Activated B cell treated with CpG ODN at 0.5 μM for 24 hours (primary cell): ENCODE measurements around the gene PAX3. TPM values are rescaled to one million over a fixed set of nuclear protein-coding genes. Genes with fewer than 3 reads are reported as not detected.

Experiments
- ATAC-seq: fragments of 200-7000 bp; cut with Tn5 transposase; one replicate; pipeline ENCODE4 v1.10.0; 2021; ENCODE audit warnings: low read depth, mild to moderate bottlenecking, moderate library complexity
- CTCF ChIA-PET: fragments of 350-600 bp; sonication (Branson Sonifier 250); formaldehyde crosslinking; loops from one replicate; lab custom pipeline; 2021; ENCODE audit warnings: antibody characterized with exemption; lab: Charles Lee
- POLR2A ChIA-PET: fragments of 350-600 bp; sonication (Branson Sonifier 250); formaldehyde crosslinking; loops from one replicate; lab custom pipeline; 2021; ENCODE audit warnings: antibody characterized with exemption; lab: Charles Lee
- DNase-seq: peaks from one replicate; pipeline ENCODE4 v3.0.0; 2022
- H3K27ac Mint-ChIP-seq: one replicate; pipeline ENCODE4 v1.8.0; 2020; ENCODE audit warnings: mixed read lengths
- H3K27me3 Mint-ChIP-seq: one replicate; pipeline ENCODE4 v1.8.0; 2021; ENCODE audit warnings: mixed read lengths
- H3K36me3 Mint-ChIP-seq: one replicate; pipeline ENCODE4 v1.8.0; 2021; ENCODE audit warnings: low read depth, mixed read lengths
- H3K4me1 Mint-ChIP-seq: one replicate; pipeline ENCODE4 v1.8.0; 2021; ENCODE audit warnings: mixed read lengths
- H3K4me3 Mint-ChIP-seq: one replicate; pipeline ENCODE4 v1.8.0; 2020; ENCODE audit warnings: mild to moderate bottlenecking, mixed read lengths
- H3K9me3 Mint-ChIP-seq: one replicate; pipeline ENCODE4 v1.8.0; 2020; ENCODE audit warnings: mixed read lengths
- intact Hi-C: fragments of 100-400 bp; cut with micrococcal nuclease; formaldehyde crosslinking; loops from one replicate; pipeline ENCODE4 v1.15.1; 2024
- total RNA-seq: library from RNA; stranded (reverse); gene quantifications from 2 replicates; pipeline ENCODE4 v1.2.3, GENCODE V29; 2022
- TF ChIP-seq, protein P1 (sequence below): fragments of 200-600 bp; IDR thresholded peaks from one replicate; pipeline ENCODE4 v1.8.0; 2022; ENCODE audit warnings: antibody characterized with exemption, mild to moderate bottlenecking

The PAX3 gene
- total RNA-seq, 1 donor from 2014 or later: not detected

DNA sequence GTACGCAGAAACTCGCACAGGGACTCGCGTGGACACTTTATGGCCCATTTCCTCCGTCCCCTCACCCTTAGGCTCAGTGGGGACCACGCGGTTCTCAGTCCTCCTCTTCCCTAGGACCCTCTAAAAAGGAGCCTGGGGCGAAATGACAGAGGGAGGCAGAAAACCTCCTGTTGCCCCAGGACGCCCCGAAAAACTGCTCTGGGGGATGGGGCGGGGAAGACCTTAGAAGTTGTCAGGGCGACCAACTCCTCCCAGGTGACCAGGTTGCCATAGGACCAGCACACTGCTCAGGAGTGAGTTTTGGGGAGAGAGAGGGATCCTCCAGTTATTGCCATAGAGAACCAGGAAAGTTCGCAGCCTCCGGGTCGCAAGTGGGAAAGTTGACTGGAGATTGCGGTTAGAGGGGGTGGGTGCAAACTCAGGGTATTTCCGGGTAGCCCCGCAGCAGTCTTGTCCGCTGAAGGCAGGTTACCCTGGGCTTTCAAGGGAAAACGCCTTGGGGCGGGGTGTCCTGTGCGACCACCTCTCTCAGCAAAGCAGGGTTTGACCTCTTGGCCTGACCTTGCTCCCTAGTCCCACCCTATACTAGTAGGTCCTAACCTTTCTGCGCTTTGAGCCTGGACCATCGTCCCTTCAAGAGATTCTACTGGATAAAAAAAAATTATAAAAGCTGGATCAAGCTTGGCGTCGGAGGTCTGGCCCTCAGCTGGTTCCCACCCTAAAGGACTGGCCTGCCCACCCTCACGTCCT lies 7.8 kb upstream of the PAX3 start:
- peak overlapping the region; percentile 76 for H3K4me3 Mint-ChIP-seq
- peaks cover 33% of the 10 kb centered on the region for H3K4me1 Mint-ChIP-seq

GRCh38 chr2:222305516-222306392 lies 7.0 kb upstream of the PAX3 start:
- TF ChIP-seq, protein P1, sequence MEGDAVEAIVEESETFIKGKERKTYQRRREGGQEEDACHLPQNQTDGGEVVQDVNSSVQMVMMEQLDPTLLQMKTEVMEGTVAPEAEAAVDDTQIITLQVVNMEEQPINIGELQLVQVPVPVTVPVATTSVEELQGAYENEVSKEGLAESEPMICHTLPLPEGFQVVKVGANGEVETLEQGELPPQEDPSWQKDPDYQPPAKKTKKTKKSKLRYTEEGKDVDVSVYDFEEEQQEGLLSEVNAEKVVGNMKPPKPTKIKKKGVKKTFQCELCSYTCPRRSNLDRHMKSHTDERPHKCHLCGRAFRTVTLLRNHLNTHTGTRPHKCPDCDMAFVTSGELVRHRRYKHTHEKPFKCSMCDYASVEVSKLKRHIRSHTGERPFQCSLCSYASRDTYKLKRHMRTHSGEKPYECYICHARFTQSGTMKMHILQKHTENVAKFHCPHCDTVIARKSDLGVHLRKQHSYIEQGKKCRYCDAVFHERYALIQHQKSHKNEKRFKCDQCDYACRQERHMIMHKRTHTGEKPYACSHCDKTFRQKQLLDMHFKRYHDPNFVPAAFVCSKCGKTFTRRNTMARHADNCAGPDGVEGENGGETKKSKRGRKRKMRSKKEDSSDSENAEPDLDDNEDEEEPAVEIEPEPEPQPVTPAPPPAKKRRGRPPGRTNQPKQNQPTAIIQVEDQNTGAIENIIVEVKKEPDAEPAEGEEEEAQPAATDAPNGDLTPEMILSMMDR: no peak
- ChIA-PET CTCF (no interaction called here), POLR2A (no interaction called here)
- ATAC-seq (peak; percentile 7), DNase-seq (no peak)
- peaks cover 33% of the 10 kb centered on the region for H3K4me1 Mint-ChIP-seq
- H3K9me3 Mint-ChIP-seq: no peaks in the 10 kb centered on the region
- intact Hi-C loops: loop anchor here (2.0 kb wide), 1 partner anchor 15 kb away; no protein-coding TSS in a partner anchor
- no peaks in the 10 kb centered on the region for H3K36me3 Mint-ChIP-seq
- peaks cover 87% of the 10 kb centered on the region for H3K27me3 Mint-ChIP-seq
- H3K27ac Mint-ChIP-seq: no peak overlapping the region
- H3K4me3 Mint-ChIP-seq: peak overlapping the region; percentile 76

More for the DNA sequence above, 7.8 kb upstream of the PAX3 start:
- Mint-ChIP-seq H3K27me3 (peaks cover 88% of the 10 kb centered on the region), H3K27ac (no peak overlapping the region), H3K9me3 (no peaks in the 10 kb centered on the region), H3K36me3 (no peaks in the 10 kb centered on the region)
- TF ChIP-seq, protein P1: no peak
- intact Hi-C loops: loop anchor here (2.0 kb wide), 1 partner anchor 16 kb away; no protein-coding TSS in a partner anchor
- DNase-seq: no peak
- POLR2A ChIA-PET: no interaction called here
- no peak for ATAC-seq
- CTCF ChIA-PET: no interaction called here

DNA sequence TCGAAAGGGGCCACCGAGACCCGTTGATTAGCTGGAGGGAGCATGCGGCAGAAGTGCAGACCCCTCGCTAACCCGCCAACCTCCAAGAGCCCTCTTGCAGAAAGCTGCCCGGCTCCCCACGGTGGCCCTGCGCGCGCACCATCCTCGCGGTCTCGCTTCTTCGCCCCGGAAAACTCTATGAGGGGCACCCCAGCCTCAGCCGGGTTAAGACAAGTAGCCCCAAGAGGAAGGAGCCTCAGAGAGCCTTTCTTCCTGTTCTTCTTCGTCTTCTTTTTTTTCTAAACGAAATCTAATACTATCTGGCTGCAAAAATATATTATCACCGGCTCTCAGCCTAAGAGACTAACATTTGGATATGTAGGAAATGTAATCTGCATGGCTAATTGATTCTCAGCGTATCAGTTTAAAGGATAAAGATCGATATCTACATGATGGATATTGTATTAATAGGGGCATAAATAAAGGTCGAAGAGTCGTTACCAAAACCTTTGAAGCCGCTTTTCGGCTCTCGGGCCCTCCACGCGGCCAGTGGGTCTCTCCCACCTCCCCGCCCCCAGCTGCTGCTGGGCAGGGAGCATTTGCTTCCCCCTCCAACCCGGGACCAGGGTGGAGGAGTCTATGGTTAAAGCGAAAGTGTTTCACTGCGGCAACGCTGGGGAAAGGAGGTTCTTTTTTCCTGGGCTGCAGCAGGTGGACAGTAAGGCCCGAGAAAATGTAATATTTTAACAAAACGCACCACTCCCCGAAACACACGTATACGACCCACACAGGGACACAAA lies 6.1 kb upstream of the PAX3 start:
- peak overlapping the region; percentile 76 for H3K4me3 Mint-ChIP-seq
- TF ChIP-seq, protein P1: no peak
- no peaks in the 10 kb centered on the region for H3K9me3 Mint-ChIP-seq
- H3K4me1 Mint-ChIP-seq: peaks cover 33% of the 10 kb centered on the region
- intact Hi-C loops: no loop called here
- ChIA-PET CTCF (no interaction called here), POLR2A (no interaction called here)
- H3K27me3 Mint-ChIP-seq: peaks cover 87% of the 10 kb centered on the region
- peak overlapping the region; percentile 18 for H3K27ac Mint-ChIP-seq
- DNase-seq (no peak), ATAC-seq (peak; percentile 18)
- no peaks in the 10 kb centered on the region for H3K36me3 Mint-ChIP-seq

GRCh38 chr2:222303828-222304736 lies 5.3 kb upstream of the PAX3 start:
- H3K4me1 Mint-ChIP-seq: peaks cover 36% of the 10 kb centered on the region
- H3K4me3 Mint-ChIP-seq: peak overlapping the region; percentile 76
- ChIA-PET CTCF (no interaction called here), POLR2A (no interaction called here)
- H3K27me3 Mint-ChIP-seq: peaks cover 87% of the 10 kb centered on the region
- H3K36me3 Mint-ChIP-seq: no peaks in the 10 kb centered on the region
- peaks cover 3% of the 10 kb centered on the region for H3K9me3 Mint-ChIP-seq
- no peak for DNase-seq
- ATAC-seq: no peak
- H3K27ac Mint-ChIP-seq: peak overlapping the region; percentile 18
- TF ChIP-seq, protein P1: no peak
- intact Hi-C loops: no loop called here
